H1 (cell line): ENCODE measurements around the gene SUSD1. TPM values are rescaled to one million over a fixed set of nuclear protein-coding genes. Genes with fewer than 3 reads are reported as not detected.

Source experiments
- CTCF ChIA-PET: fragments of 300-600 bp; sonication (Branson Sonifier 250); formaldehyde crosslinking; loops from one replicate; lab custom pipeline; 2021; ENCODE audit not compliant: partially characterized antibody; lab: Charles Lee
- POLR2A ChIA-PET: fragments of 300-600 bp; sonication (Branson Sonifier 250); formaldehyde crosslinking; loops from one replicate; lab custom pipeline; 2021; ENCODE audit warnings: inconsistent platforms; ENCODE audit not compliant: partially characterized antibody; lab: Charles Lee
- DNase-seq, 2 experiments: peaks; one replicate each; pipeline versions ENCODE4 v3.0.0 to v3.0.0-alpha.2; 2010 to 2022; ENCODE audit warnings: low spot score in 2 of 2, low read depth in 1 of 2, mixed read lengths in 1 of 2
- FAIRE-seq: peaks from 2 replicates; lab custom pipeline; 2011; peaks lifted over from hg19 to GRCh38; lab: Jason Lieb, UNC
- H2AFZ ChIP-seq: 2 replicates; pipeline ENCODE4 v1.8.1; 2012; ENCODE audit warnings: low read length, inconsistent platforms
- H2AK5ac ChIP-seq: 2 replicates; pipeline ENCODE4 v1.6.1; 2013; ENCODE audit warnings: low read depth, low read length
- H2BK120ac ChIP-seq: replicated peaks from 2 replicates; pipeline ENCODE3; 2013; ENCODE audit warnings: low read depth, low read length, inconsistent platforms
- H2BK12ac ChIP-seq: 2 replicates; pipeline ENCODE4 v1.6.1; 2013; ENCODE audit warnings: low read depth, low read length
- H2BK15ac ChIP-seq: 2 replicates; pipeline ENCODE4 v1.6.1; 2013; ENCODE audit warnings: low read length
- H2BK20ac ChIP-seq: 2 replicates; pipeline ENCODE4 v1.6.1; 2013; ENCODE audit warnings: low read length
- H2BK5ac ChIP-seq: 2 replicates; pipeline ENCODE4 v1.6.1; 2013; ENCODE audit warnings: low read depth, low read length
- H3K14ac ChIP-seq: 2 replicates; pipeline ENCODE4 v1.6.1; 2013; ENCODE audit warnings: inconsistent platforms; ENCODE audit not compliant: insufficient read length
- H3K18ac ChIP-seq: 2 replicates; pipeline ENCODE4 v1.6.1; 2013; ENCODE audit warnings: low read length; ENCODE audit errors: extremely low read depth
- H3K23ac ChIP-seq: 2 replicates; pipeline ENCODE4 v1.6.1; 2013; ENCODE audit warnings: inconsistent platforms; ENCODE audit not compliant: insufficient read length
- H3K23me2 ChIP-seq: 2 replicates; pipeline ENCODE4 v1.6.1; 2013; ENCODE audit warnings: low read depth, low read length
- H3K27ac ChIP-seq: 2 replicates; pipeline ENCODE4 v1.6.1; 2011; ENCODE audit warnings: low read depth, low read length, inconsistent platforms
- H3K27me3 ChIP-seq, 4 experiments: replicated peaks in 1 of 4; 1 replicate in 1 of 4; 2 replicates in 3 of 4; pipeline versions ENCODE4 v1.6.1 to v1.8.1; 2011 to 2013; ENCODE audit warnings: low read length in 3 of 4, mild to moderate bottlenecking in 3 of 4, inconsistent platforms in 2 of 4, mixed read lengths in 2 of 4, moderate library complexity in 1 of 4; ENCODE audit not compliant: control insufficient read depth in 3 of 4, insufficient read depth in 3 of 4; ENCODE audit errors: extremely low read depth in 1 of 4
- H3K36me3 ChIP-seq, 4 experiments: 2 replicates each; pipeline versions ENCODE4 v1.6.1 to v1.8.1; 2011 to 2013; ENCODE audit warnings: mild to moderate bottlenecking in 4 of 4, low read length in 3 of 4, moderate library complexity in 2 of 4, control low read depth in 1 of 4, inconsistent platforms in 1 of 4; ENCODE audit not compliant: insufficient read depth in 4 of 4, control insufficient read depth in 2 of 4
- H3K4ac ChIP-seq: replicated peaks from 2 replicates; pipeline ENCODE3; 2013; ENCODE audit warnings: low read length, low read depth, mixed read lengths, inconsistent platforms; ENCODE audit not compliant: insufficient read length
- H3K4me1 ChIP-seq, 4 experiments: replicated peaks in 1 of 4; 1 replicate in 1 of 4; 2 replicates in 3 of 4; pipeline versions ENCODE4 v1.6.1 to v1.8.1; 2011 to 2013; ENCODE audit warnings: low read length in 3 of 4, inconsistent platforms in 2 of 4, mixed read lengths in 1 of 4; ENCODE audit not compliant: insufficient read depth in 4 of 4, control insufficient read depth in 3 of 4
- H3K4me2 ChIP-seq, 2 experiments: 2 replicates each; pipeline versions ENCODE4 v1.6.1 to v1.8.1; 2011 to 2013; ENCODE audit warnings: low read depth in 2 of 2, low read length in 2 of 2, control low read depth in 1 of 2, inconsistent platforms in 1 of 2, mild to moderate bottlenecking in 1 of 2; ENCODE audit not compliant: insufficient read depth in 1 of 2
- H3K4me3 ChIP-seq, 4 experiments: fragments of 200-600, 300-600 bp in 1 of 4; sonication (generic), shearing (Covaris generic), sonication (Bioruptor Twin) in 1 of 4; 2 replicates each; pipeline versions ENCODE4 v1.5.1 to v1.8.1; 2011 to 2016; ENCODE audit warnings: low read length in 4 of 4, low read depth in 3 of 4, control low read depth in 2 of 4, inconsistent platforms in 2 of 4, mild to moderate bottlenecking in 2 of 4, mixed read lengths in 1 of 4, moderate library complexity in 1 of 4; ENCODE audit not compliant: insufficient read depth in 2 of 4; ENCODE audit errors: extremely low read depth in 1 of 4
- H3K56ac ChIP-seq: replicated peaks from 2 replicates; pipeline ENCODE3; 2013; ENCODE audit warnings: low read depth, mild to moderate bottlenecking, mixed read lengths, low read length, inconsistent platforms; ENCODE audit not compliant: insufficient read length
- H3K79me1 ChIP-seq: 2 replicates; pipeline ENCODE4 v1.6.1; 2013; ENCODE audit warnings: low read depth, low read length, control low read depth
- H3K79me2 ChIP-seq, 2 experiments: 2 replicates each; pipeline versions ENCODE4 v1.6.1 to v1.8.1; 2012 to 2013; ENCODE audit warnings: low read length in 2 of 2, mild to moderate bottlenecking in 2 of 2, inconsistent platforms in 1 of 2; ENCODE audit not compliant: insufficient read depth in 2 of 2, control insufficient read depth in 1 of 2
- H3K9ac ChIP-seq, 4 experiments: replicated peaks in 1 of 4; 1 replicate in 1 of 4; 2 replicates in 3 of 4; pipeline versions ENCODE4 v1.6.1 to v1.8.1; 2011 to 2013; ENCODE audit warnings: low read depth in 3 of 4, low read length in 3 of 4, control low read depth in 2 of 4, mild to moderate bottlenecking in 2 of 4, moderate library complexity in 2 of 4, inconsistent platforms in 1 of 4; ENCODE audit errors: extremely low read depth in 1 of 4
- H3K9me3 ChIP-seq, 2 experiments: 2 replicates each; pipeline versions ENCODE4 v1.6.1 to v1.8.1; 2012 to 2013; ENCODE audit warnings: mild to moderate bottlenecking in 2 of 2, moderate library complexity in 2 of 2, control low read depth in 1 of 2, inconsistent platforms in 1 of 2, low read depth in 1 of 2, low read length in 1 of 2, mixed read lengths in 1 of 2; ENCODE audit not compliant: insufficient read depth in 2 of 2
- H4K20me1 ChIP-seq, 2 experiments: replicated peaks in 1 of 2; 2 replicates each; pipeline versions ENCODE3 to v1.8.1; 2011 to 2013; ENCODE audit warnings: inconsistent platforms in 2 of 2, low read length in 2 of 2, mild to moderate bottlenecking in 1 of 2; ENCODE audit not compliant: insufficient read depth in 2 of 2, control insufficient read depth in 1 of 2
- H4K5ac ChIP-seq: 2 replicates; pipeline ENCODE4 v1.6.1; 2013; ENCODE audit warnings: low read length, low read depth, mixed read lengths, inconsistent platforms; ENCODE audit not compliant: insufficient read length
- H4K8ac ChIP-seq: 2 replicates; pipeline ENCODE4 v1.8.0; 2013; ENCODE audit warnings: mild to moderate bottlenecking, moderate library complexity, low read length, inconsistent platforms; ENCODE audit not compliant: insufficient read depth; ENCODE audit errors: extremely low read depth
- H4K91ac ChIP-seq: replicated peaks from 2 replicates; pipeline ENCODE3; 2013; ENCODE audit warnings: low read length, mixed read lengths, inconsistent platforms; ENCODE audit not compliant: insufficient read length
- ASH2L ChIP-seq: fragments of 200-600, 300-600 bp; sonication (generic); IDR thresholded peaks from one replicate; pipeline ENCODE4 v1.7.1; 2017; ENCODE audit warnings: low read length
- BACH1 ChIP-seq: IDR thresholded peaks from 2 replicates; pipeline ENCODE4 v1.6.1; 2012; ENCODE audit warnings: low read length, improper control_type of control experiment
- CHD2 ChIP-seq: IDR thresholded peaks from 2 replicates; pipeline ENCODE4 v1.6.1; 2012; ENCODE audit warnings: low read length, improper control_type of control experiment
- FOSL1 ChIP-seq: IDR thresholded peaks from 2 replicates; pipeline ENCODE4 v1.6.1; 2011; ENCODE audit warnings: mild to moderate bottlenecking, low read depth, low read length, moderate library complexity; ENCODE audit not compliant: insufficient read depth
- GABPA ChIP-seq: IDR thresholded peaks from 2 replicates; pipeline ENCODE4 v1.6.1; 2011; ENCODE audit warnings: mild to moderate bottlenecking, low read length, moderate library complexity, borderline replicate concordance; ENCODE audit not compliant: insufficient read depth
- KDM4A ChIP-seq: IDR thresholded peaks from one replicate; pipeline ENCODE4 v1.7.1; 2012; ENCODE audit warnings: low read depth, mild to moderate bottlenecking, moderate library complexity, low read length, inconsistent platforms; ENCODE audit not compliant: severe bottlenecking
- MAFK ChIP-seq: IDR thresholded peaks from 2 replicates; pipeline ENCODE4 v1.6.1; 2012; ENCODE audit warnings: low read depth, mild to moderate bottlenecking, improper control_type of control experiment, low read length
- RBBP5 ChIP-seq: IDR thresholded peaks from 2 replicates; pipeline ENCODE4 v1.7.1; 2012; ENCODE audit warnings: low read depth, mild to moderate bottlenecking, inconsistent platforms, low read length, moderate library complexity, borderline replicate concordance
- RNF2 ChIP-seq: fragments of 200-900, 300-1000 bp; sonication (generic); IDR thresholded peaks from 2 replicates; pipeline ENCODE4 v1.7.1; 2016; ENCODE audit warnings: borderline replicate concordance, low read depth, mild to moderate bottlenecking, antibody characterized with exemption, low read length; ENCODE audit not compliant: poor library complexity, severe bottlenecking; ENCODE audit errors: missing control alignments
- SAP30 ChIP-seq: fragments of 300-600 bp; sonication (generic); IDR thresholded peaks from 2 replicates; pipeline ENCODE4 v1.7.1; 2012; ENCODE audit warnings: low read length, moderate library complexity, mild to moderate bottlenecking, inconsistent platforms; ENCODE audit not compliant: insufficient read depth, insufficient replicate concordance
- SIN3A ChIP-seq, 2 experiments: IDR thresholded peaks in 1 of 2; conservative IDR thresholded peaks in 1 of 2; 2 replicates each; pipeline ENCODE4 v1.6.1; 2011 to 2012; ENCODE audit warnings: low read length in 2 of 2, improper control_type of control experiment in 1 of 2, low read depth in 1 of 2, mild to moderate bottlenecking in 1 of 2
- SIRT6 ChIP-seq: IDR thresholded peaks from one replicate; pipeline ENCODE4 v1.7.1; 2012; ENCODE audit warnings: low read length, inconsistent platforms
- WGBS, 2 experiments: shearing (Covaris generic) in 1 of 2; methylation state at CpG; one replicate each; pipeline versions ENCODE4 v1.1.6 to v1.1.7; 2013 to 2015; ENCODE audit warnings: low lambda C conversion rate in 2 of 2, mixed read lengths in 2 of 2, inconsistent platforms in 1 of 2, low coverage in 1 of 2, missing lambda C conversion rate in 1 of 2; ENCODE audit not compliant: insufficient replicate concordance in 2 of 2, insufficient coverage in 1 of 2, insufficient read length in 1 of 2; ENCODE audit errors: extremely low coverage in 1 of 2, missing lambda C conversion rate in 1 of 2; 5-methylcytosine and 5-hydroxymethylcytosine counted together
- polyA plus RNA-seq, 7 experiments: library from polyadenylated mRNA; depleted of rRNA in 3 of 7; stranded (reverse) in 5 of 7; unstranded in 2 of 7; fragments of >200 nt in 5 of 7; fragments of 200-250 nt in 2 of 7; gene quantifications; 1 replicate in 5 of 7; 2 replicates in 1 of 7; 4 replicates in 1 of 7; pipeline versions ENCODE4 v1.2.1 to v1.2.3, GENCODE V29; 2011 to 2013; ENCODE audit warnings: missing spikeins in 2 of 7, mixed read lengths in 2 of 7
- total RNA-seq: library from RNA; stranded (reverse); fragmentation: NEBNext Ultra II Directional; extraction: Animal tissue kit (Norgen Biotek cat#: 25700); gene quantifications from 2 replicates; pipeline ENCODE4 v1.2.1, GENCODE V29; 2021

SUSD1 gene
- total and polyA plus RNA-seq, 2 of the 8 experiments (the other 6 are each of a cell fraction or from before 2014, with no cell fraction given), result 2.8 to 7.2 TPM

DNA sequence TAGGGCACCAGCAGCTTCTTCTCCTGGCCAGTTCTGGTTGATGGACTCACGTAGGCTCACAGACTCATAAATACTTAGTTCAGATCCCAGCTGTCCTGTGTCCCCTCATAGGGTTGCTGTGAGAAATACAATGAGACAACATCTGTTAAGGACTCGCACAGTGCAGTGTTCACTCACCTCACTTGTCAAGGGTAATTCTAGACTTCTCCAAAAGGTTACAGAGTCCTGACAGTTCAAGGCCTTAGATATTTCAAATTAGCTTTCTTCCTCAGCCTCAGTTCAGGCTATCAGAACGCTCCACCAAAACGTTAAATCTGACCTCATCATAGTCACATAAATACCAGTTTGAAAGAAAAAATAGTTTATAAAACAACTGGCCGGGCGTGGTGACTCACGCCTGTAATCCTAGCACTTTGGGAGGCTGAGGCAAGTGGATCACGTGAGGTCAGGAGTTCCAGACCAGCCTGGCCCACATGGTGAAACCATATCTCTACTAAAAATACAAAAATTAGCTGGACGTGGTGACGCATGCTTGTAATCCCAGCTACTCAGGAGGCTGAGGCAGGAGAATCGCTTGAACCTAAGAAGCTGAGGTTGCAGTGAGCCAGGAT lies 172.1 kb downstream of the SUSD1 start:
- H4K20me1 ChIP-seq, result no peaks in the 10 kb centered on the region
- H3K18ac ChIP-seq, result no peak overlapping the region
- no peak overlapping the region for H2BK12ac ChIP-seq
- no peak overlapping the region for H2BK120ac ChIP-seq
- H2BK20ac ChIP-seq, result no peak overlapping the region
- H2AK5ac ChIP-seq, result no peak overlapping the region
- H3K79me1 ChIP-seq, result no peaks in the 10 kb centered on the region
- no peak overlapping the region for H3K4me2 ChIP-seq
- ChIA-PET POLR2A (no interaction called here), CTCF (interaction anchor here (0.6 to 3.3 kb wide), 8 partner anchors 9 to 708 kb away, joined by 3 to 11 read pairs (median 3); no protein-coding TSS in a partner anchor)
- H3K23me2 ChIP-seq, result no peaks in the 10 kb centered on the region
- H3K4me1 ChIP-seq, result peaks cover 0 to 4% (median 0%) of the 10 kb centered on the region in 4 experiments; a peak in 1 of 7 replicates
- H3K9ac ChIP-seq, result no peak overlapping the region
- H3K79me2 ChIP-seq, result no peaks in the 10 kb centered on the region
- H3K4ac ChIP-seq, result no peak overlapping the region
- H2AFZ ChIP-seq, result no peak overlapping the region
- no peak overlapping the region for H3K27ac ChIP-seq
- H4K8ac ChIP-seq, result no peak overlapping the region
- H3K56ac ChIP-seq, result no peak overlapping the region
- H2BK5ac ChIP-seq, result no peak overlapping the region
- no peak for DNase-seq
- H3K27me3 ChIP-seq, result no peaks in the 10 kb centered on the region
- H3K36me3 ChIP-seq, result no peaks in the 10 kb centered on the region
- FAIRE-seq, result no peak
- H3K9me3 ChIP-seq, result no peaks in the 10 kb centered on the region
- 90% methylated on average over 11 of the region's 11 CpGs; no CpG with 5 or more reads in 1 of the 2 experiments for WGBS, 2 experiments
- H4K91ac ChIP-seq, result no peak overlapping the region
- no peak overlapping the region for H2BK15ac ChIP-seq
- H3K4me3 ChIP-seq, result no peak overlapping the region
- H4K5ac ChIP-seq, result no peak overlapping the region
- no peak overlapping the region for H3K14ac ChIP-seq
- no peak overlapping the region for H3K23ac ChIP-seq
- TF ChIP-seq ASH2L, result no peak
- TF ChIP-seq GABPA, result no peak
- TF ChIP-seq SAP30, result no peak
- TF ChIP-seq KDM4A, result no peak
- TF ChIP-seq BACH1, result no peak
- TF ChIP-seq RBBP5, result no peak
- TF ChIP-seq FOSL1, result no peak
- no peak for TF ChIP-seq RNF2
- no peak for TF ChIP-seq SIN3A (conservative IDR thresholded peaks at IDR 0.05 in 1 of 2, IDR thresholded peaks at IDR 0.05 in 1 of 2; ENCODE audit: low read depth in 1 of 2, low read length in 2 of 2)
- TF ChIP-seq SIRT6, result no peak
- no peak for TF ChIP-seq CHD2
- TF ChIP-seq MAFK, result no peak
